ENCODE data around the gene ABCC6.

ABCC6 gene

DNA sequence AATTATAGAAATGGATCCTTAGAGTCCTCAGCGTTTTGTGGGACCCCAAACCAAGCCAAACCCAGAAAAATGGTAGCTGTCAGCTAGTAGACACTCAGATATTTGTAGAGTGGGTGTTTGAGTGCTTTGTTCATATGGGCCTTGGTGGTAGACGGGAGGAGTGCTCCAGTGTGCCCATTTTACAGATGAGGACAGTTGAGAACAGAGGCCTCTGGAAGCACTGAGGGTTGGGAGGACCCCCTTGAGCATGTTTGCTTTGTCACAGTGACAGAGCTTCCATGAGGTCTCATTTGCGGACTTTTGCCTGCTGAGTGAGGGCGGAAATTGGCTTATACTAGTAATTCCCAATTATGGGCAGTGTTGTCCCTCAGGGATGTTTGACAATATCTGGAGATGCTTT, 111.7 kb downstream of the ABCC6 start:
- no peak for TF ChIP-seq MYC (IDR thresholded peaks at IDR 0.05; ENCODE audit: low read depth, low read length)
- TF ChIP-seq, protein P1, sequence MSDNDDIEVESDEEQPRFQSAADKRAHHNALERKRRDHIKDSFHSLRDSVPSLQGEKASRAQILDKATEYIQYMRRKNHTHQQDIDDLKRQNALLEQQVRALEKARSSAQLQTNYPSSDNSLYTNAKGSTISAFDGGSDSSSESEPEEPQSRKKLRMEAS (IDR thresholded peaks at IDR 0.05; ENCODE audit: low read depth, low read length), result no peak
- no peak for TF ChIP-seq CTCF (IDR thresholded peaks at IDR 0.05; ENCODE audit: low read depth, low read length)
- no peak for TF ChIP-seq POLR2A (IDR thresholded peaks at IDR 0.05; ENCODE audit: extremely low read depth, insufficient read length)
- no peak for DNase-seq (ENCODE audit: low read depth)
- no peak overlapping the region for H3K4me3 ChIP-seq (ENCODE audit: low read depth, low read length)

DNA sequence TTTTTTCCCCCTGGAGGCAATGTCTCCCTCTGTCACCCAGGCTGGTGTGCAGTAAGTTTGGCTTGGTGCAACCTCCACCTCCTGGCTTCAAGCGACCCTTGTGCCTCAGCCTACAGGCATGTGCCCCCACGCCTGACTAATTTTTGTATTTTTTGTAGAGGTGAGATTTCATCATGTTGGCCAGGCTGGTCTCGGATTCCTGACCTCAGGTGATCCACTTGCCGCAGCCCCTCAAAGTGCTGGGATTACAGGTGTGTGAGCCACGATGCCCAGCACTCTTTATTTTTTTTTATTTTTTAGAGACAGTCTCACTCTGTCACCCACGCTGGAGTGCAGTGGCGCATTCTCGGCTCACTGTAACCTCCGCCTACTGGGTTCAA, 113.2 kb downstream of the ABCC6 start:
- DNase-seq (ENCODE audit: low read depth), result no peak
- no peak for TF ChIP-seq CTCF (IDR thresholded peaks at IDR 0.05; ENCODE audit: low read depth, low read length)
- TF ChIP-seq POLR2A (IDR thresholded peaks at IDR 0.05; ENCODE audit: extremely low read depth, insufficient read length), result no peak
- no peak for TF ChIP-seq MYC (IDR thresholded peaks at IDR 0.05; ENCODE audit: low read depth, low read length)
- TF ChIP-seq, protein P1 (IDR thresholded peaks at IDR 0.05; ENCODE audit: low read depth, low read length), result no peak

GRCh38 chr16:16109453-16110110, 113.7 kb downstream of the ABCC6 start:
- no peak for DNase-seq (ENCODE audit: low read depth)
- TF ChIP-seq CTCF (IDR thresholded peaks at IDR 0.05; ENCODE audit: low read depth, low read length) (no peak), POLR2A (IDR thresholded peaks at IDR 0.05; ENCODE audit: extremely low read depth, insufficient read length) (no peak), MYC (IDR thresholded peaks at IDR 0.05; ENCODE audit: low read depth, low read length) (no peak)
- TF ChIP-seq, protein P1 (IDR thresholded peaks at IDR 0.05; ENCODE audit: low read depth, low read length), result no peak
- H3K4me3 ChIP-seq (ENCODE audit: low read depth, low read length), result no peak overlapping the region

More for the DNA sequence above, 113.2 kb downstream of the ABCC6 start:
- H3K4me3 ChIP-seq (ENCODE audit: low read depth, low read length), result no peak overlapping the region

DNA sequence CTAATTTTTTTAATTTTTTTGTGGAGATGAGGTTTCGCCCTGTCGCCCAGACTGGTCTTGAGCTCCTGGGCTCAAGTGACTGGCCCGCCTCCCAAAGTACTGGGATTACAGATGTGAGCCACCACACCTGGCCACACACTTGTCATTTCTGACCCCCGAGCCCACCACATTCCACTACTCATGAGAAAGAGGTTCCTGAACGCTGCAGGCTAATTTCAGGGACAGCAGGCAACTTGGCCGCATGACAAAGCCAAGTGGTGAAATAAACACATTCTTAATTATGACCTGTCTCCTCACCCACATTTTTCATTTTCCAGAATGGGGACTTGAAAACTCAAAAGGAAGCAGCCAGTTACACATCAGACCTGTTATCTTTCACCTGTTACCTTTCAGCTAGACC, 114.5 kb downstream of the ABCC6 start:
- H3K4me3 ChIP-seq (ENCODE audit: low read depth, low read length), result no peak overlapping the region
- TF ChIP-seq CTCF (IDR thresholded peaks at IDR 0.05; ENCODE audit: low read depth, low read length), result no peak
- TF ChIP-seq MYC (IDR thresholded peaks at IDR 0.05; ENCODE audit: low read depth, low read length), result no peak
- TF ChIP-seq, protein P1 (IDR thresholded peaks at IDR 0.05; ENCODE audit: low read depth, low read length), result no peak
- no peak for DNase-seq (ENCODE audit: low read depth)

GRCh38 chr16:16107839-16108238, 115.5 kb downstream of the ABCC6 start:
- TF ChIP-seq, protein P1 (IDR thresholded peaks at IDR 0.05; ENCODE audit: low read depth, low read length), result no peak
- no peak for DNase-seq (ENCODE audit: low read depth)
- no peak overlapping the region for H3K4me3 ChIP-seq (ENCODE audit: low read depth, low read length)

- DNase-seq (ENCODE audit: low read depth), result no peak
- H3K4me3 ChIP-seq (ENCODE audit: low read depth, low read length), result no peak overlapping the region
- no peak for TF ChIP-seq POLR2A (IDR thresholded peaks at IDR 0.05; ENCODE audit: extremely low read depth, insufficient read length)
- TF ChIP-seq MYC (IDR thresholded peaks at IDR 0.05; ENCODE audit: low read depth, low read length), result no peak
- TF ChIP-seq, protein P1 (IDR thresholded peaks at IDR 0.05; ENCODE audit: low read depth, low read length), result no peak
- no peak for TF ChIP-seq CTCF (IDR thresholded peaks at IDR 0.05; ENCODE audit: low read depth, low read length)
Observed at GRCh38 chr16:16106466-16106865, 116.8 kb downstream of the ABCC6 start.

Data from NB4 (cell line).